Smooth muscle cell (in vitro differentiated cells): Measurements from ENCODE around the gene BRD7. TPM values are rescaled to one million over a fixed set of nuclear protein-coding genes. Genes with fewer than 3 reads are reported as not detected.

Experiments used
- DNase-seq: peaks from one replicate; lab custom pipeline; 2025; ENCODE audit not compliant: unreplicated experiment; lab: John Stamatoyannopoulos, UW
- H2AFZ ChIP-seq: fragments of 200-600 bp; sonication (generic); 2 replicates; pipeline ENCODE4 v1.6.0; 2016; ENCODE audit warnings: antibody characterized with exemption, low read depth, mild to moderate bottlenecking
- H3F3A ChIP-seq: fragments of 200-600 bp; sonication (generic); 2 replicates; pipeline ENCODE4 v1.6.0; 2017; ENCODE audit warnings: antibody characterized with exemption, low read depth
- H3K27ac ChIP-seq: fragments of 200-600 bp; sonication (generic); 2 replicates; pipeline ENCODE4 v1.5.1; 2016; ENCODE audit warnings: low read depth, mild to moderate bottlenecking
- H3K27me3 ChIP-seq: fragments of 200-600 bp; sonication (generic); 2 replicates; pipeline ENCODE4 v1.6.1; 2016; ENCODE audit warnings: low read depth, mild to moderate bottlenecking
- H3K36me3 ChIP-seq: fragments of 200-600 bp; sonication (generic); 2 replicates; pipeline ENCODE4 v1.5.1; 2016; ENCODE audit warnings: low read depth
- H3K4me1 ChIP-seq: fragments of 200-600 bp; sonication (generic); 2 replicates; pipeline ENCODE4 v1.5.1; 2016; ENCODE audit warnings: low read depth
- H3K4me2 ChIP-seq: fragments of 200-600 bp; sonication (generic); 2 replicates; pipeline ENCODE4 v1.6.0; 2016; ENCODE audit warnings: mild to moderate bottlenecking
- H3K4me3 ChIP-seq: fragments of 200-600 bp; sonication (generic); 2 replicates; pipeline ENCODE4 v1.5.1; 2016; ENCODE audit warnings: mild to moderate bottlenecking
- H3K79me2 ChIP-seq: fragments of 200-600 bp; sonication (generic); 2 replicates; pipeline ENCODE4 v1.6.0; 2016; ENCODE audit warnings: low read depth, mild to moderate bottlenecking
- H3K9ac ChIP-seq: fragments of 200-600 bp; sonication (generic); 2 replicates; pipeline ENCODE4 v1.6.0; 2016; ENCODE audit warnings: low read depth
- H3K9me3 ChIP-seq: fragments of 200-600 bp; sonication (generic); replicated peaks from 2 replicates; pipeline ENCODE4 v1.5.1; 2016; ENCODE audit warnings: low read depth
- H4K20me1 ChIP-seq: fragments of 200-600 bp; sonication (generic); 2 replicates; pipeline ENCODE4 v1.6.0; 2016; ENCODE audit warnings: low read depth
- WGBS: methylation state at CpG from one replicate; pipeline ENCODE4 v1.1.7; 2016; ENCODE audit warnings: low lambda C conversion rate; 5-methylcytosine and 5-hydroxymethylcytosine counted together
- polyA plus RNA-seq: library from polyadenylated mRNA; unstranded; fragments of >200 nt; fragmentation: Nextera tagmentation; extraction: Ambion mirVana; gene quantifications from 2 replicates; pipeline ENCODE4 v1.2.1, GENCODE V29; 2016
- total RNA-seq: library from RNA; depleted of rRNA; stranded (reverse); fragments of >200 nt; gene quantifications from 2 replicates; pipeline ENCODE4 v1.2.3, GENCODE V29; 2014
- TF ChIP-seq, protein P1 (sequence below): fragments of 200-600 bp; sonication (generic); IDR thresholded peaks from 2 replicates; pipeline ENCODE4 v1.5.1; 2017; ENCODE audit warnings: borderline replicate concordance, mild to moderate bottlenecking, antibody characterized with exemption; ENCODE audit not compliant: insufficient read depth, poor library complexity, severe bottlenecking

Gene BRD7
- total RNA-seq, result 37.2 and 40.4 TPM in 2 replicates
- 33.9 and 36.2 TPM in 2 replicates for polyA plus RNA-seq

DNA sequence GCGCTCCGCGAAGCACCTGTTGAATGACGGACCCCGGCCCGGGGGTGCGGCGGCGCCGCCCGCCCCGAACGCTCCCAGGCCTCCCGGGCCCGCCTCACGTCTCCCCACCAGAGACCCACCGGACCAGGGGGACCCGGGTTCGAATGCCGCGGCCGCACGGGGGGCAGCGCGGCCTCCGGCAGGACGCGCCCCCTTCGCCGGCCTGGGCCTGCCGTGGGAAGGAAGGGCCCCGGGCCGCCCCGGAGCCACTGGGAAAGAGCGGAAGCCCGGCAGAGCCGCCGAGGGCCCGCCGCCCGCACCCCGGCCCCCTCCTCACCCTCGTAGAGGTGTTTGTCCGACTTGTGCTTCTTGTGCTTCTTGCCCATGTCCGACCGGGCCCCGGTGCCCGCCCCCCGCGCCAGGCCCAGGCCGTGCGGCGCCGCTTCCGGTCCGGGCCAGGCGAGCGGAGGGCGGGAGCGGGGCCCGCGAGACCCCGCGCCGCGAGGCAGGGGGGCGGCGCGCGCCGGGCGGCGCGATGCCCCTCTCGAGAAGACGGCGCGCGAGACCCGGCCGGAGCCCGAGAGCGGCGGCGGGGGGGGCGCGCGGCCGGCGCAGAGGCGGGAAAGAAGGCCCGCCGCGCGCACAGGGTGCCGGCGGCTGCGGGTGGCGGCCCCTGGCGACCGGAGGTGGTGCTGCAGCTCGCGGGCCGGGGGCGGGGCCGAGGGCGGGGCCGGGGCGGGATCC is at the start of gene BRD7:
BRD7 (minus strand) TSS at position 579 of the 723 bp plus-strand sequence; CDS start at position 365, 214 bp downstream.
- H3K4me3 ChIP-seq, result peak within 1 kb of the TSS; percentile 100
- peak within 1 kb of the TSS; percentile 21 for H3K27ac ChIP-seq
- no peaks in the 10 kb centered on the region for H3K9me3 ChIP-seq
- H3K9ac ChIP-seq, result peak within 1 kb of the TSS; percentile 85
- H3K36me3 ChIP-seq, result peaks cover 6% of the 10 kb centered on the region
- H3F3A ChIP-seq, result no peaks in the 10 kb centered on the region
- TF ChIP-seq, protein P1, sequence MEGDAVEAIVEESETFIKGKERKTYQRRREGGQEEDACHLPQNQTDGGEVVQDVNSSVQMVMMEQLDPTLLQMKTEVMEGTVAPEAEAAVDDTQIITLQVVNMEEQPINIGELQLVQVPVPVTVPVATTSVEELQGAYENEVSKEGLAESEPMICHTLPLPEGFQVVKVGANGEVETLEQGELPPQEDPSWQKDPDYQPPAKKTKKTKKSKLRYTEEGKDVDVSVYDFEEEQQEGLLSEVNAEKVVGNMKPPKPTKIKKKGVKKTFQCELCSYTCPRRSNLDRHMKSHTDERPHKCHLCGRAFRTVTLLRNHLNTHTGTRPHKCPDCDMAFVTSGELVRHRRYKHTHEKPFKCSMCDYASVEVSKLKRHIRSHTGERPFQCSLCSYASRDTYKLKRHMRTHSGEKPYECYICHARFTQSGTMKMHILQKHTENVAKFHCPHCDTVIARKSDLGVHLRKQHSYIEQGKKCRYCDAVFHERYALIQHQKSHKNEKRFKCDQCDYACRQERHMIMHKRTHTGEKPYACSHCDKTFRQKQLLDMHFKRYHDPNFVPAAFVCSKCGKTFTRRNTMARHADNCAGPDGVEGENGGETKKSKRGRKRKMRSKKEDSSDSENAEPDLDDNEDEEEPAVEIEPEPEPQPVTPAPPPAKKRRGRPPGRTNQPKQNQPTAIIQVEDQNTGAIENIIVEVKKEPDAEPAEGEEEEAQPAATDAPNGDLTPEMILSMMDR, result peak; percentile 30
- under 1% methylated on average over 31 of the region's 109 CpGs for WGBS
- H3K79me2 ChIP-seq, result peaks cover 50% of the 10 kb centered on the region
- peak within 1 kb of the TSS; percentile 86 for H2AFZ ChIP-seq
- peaks cover 10% of the 10 kb centered on the region for H3K4me1 ChIP-seq
- DNase-seq, result peak; percentile 60
- H4K20me1 ChIP-seq, result peaks cover 24% of the 10 kb centered on the region
- H3K27me3 ChIP-seq, result no peaks in the 10 kb centered on the region
- H3K4me2 ChIP-seq, result peak within 1 kb of the TSS; percentile 92

DNA sequence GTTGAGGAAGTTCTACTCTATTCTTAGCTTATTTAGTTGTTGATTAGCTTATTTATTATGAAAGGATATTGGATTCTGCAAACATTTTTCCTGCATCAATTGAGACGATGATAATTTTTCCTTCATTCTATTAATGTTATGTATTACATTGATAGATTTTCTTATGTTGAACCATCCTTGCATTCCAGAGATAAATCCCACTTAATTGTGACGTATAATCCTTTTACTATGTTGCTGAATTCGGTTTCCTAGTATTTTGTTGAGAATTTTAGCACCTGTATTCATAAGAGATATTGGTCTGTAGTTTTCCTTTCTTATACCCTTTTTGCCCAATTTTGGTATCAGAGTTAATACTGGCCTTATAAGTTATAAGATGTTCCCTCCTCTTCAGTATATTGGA is 47.6 kb upstream of the BRD7 start:
- TF ChIP-seq, protein P1, result no peak
- no peak for DNase-seq
- Histone ChIP-seq H4K20me1 (no peaks in the 10 kb centered on the region), H3K36me3 (no peaks in the 10 kb centered on the region), H3K9me3 (peaks cover 11% of the 10 kb centered on the region), H3K79me2 (no peaks in the 10 kb centered on the region), H3F3A (no peaks in the 10 kb centered on the region), H3K9ac (no peak overlapping the region), H3K27me3 (no peaks in the 10 kb centered on the region), H3K4me2 (no peak overlapping the region), H3K4me1 (no peaks in the 10 kb centered on the region), H3K4me3 (no peak overlapping the region), H3K27ac (no peak overlapping the region), H2AFZ (no peak overlapping the region)
- WGBS, result 73% methylated on average over 3 of the region's 3 CpGs

DNA sequence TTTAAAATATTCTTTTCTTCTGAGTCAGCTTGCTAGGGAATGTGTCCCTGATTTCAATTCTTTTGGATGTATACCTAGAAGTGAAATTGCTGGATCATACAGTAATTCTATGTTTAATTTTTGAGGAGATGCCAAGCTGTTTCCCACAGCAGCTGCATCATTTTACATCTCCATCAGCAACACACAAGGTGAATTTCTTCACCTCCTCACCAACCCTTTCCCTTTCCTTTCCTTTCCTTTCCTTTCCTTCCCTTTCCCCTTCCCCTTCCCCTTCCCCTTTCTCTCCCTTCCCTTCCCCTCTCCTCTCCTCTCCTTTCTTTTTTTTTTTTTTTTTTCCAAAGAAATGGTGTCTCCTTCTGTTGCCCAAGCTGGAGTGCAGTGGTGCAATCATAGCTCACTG is 45.4 kb upstream of the BRD7 start:
- Histone ChIP-seq H3K36me3 (no peaks in the 10 kb centered on the region), H3K27ac (no peak overlapping the region), H4K20me1 (no peaks in the 10 kb centered on the region), H3K79me2 (no peaks in the 10 kb centered on the region), H3K9me3 (peaks cover 6% of the 10 kb centered on the region), H2AFZ (no peak overlapping the region), H3K4me3 (no peak overlapping the region), H3K4me1 (no peaks in the 10 kb centered on the region), H3K4me2 (no peak overlapping the region), H3K9ac (no peak overlapping the region), H3F3A (no peaks in the 10 kb centered on the region), H3K27me3 (no peaks in the 10 kb centered on the region)
- TF ChIP-seq, protein P1, result no peak
- no peak for DNase-seq

DNA sequence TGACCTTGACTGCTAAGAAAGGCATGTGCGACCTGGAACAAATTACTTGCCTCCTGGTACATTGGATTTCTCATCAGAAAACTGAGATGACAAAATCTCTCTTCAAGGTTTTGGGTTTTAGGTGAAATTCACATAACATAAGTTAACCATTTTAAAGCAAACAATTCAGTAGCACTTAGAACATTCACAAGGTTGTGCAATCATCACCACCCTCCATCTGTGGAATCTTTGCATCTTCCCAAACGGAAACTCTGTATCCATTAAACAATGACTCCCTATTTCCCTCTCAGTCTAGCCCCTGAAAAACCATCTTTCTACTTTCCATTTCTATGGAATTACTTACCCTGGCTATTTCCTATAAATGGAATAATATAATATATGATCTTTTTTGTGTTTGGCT is 42.2 kb upstream of the BRD7 start:
- H4K20me1 ChIP-seq, result no peaks in the 10 kb centered on the region
- no peaks in the 10 kb centered on the region for H3K36me3 ChIP-seq
- H3K9ac ChIP-seq, result no peak overlapping the region
- H3K4me3 ChIP-seq, result no peak overlapping the region
- TF ChIP-seq, protein P1, result no peak
- no peaks in the 10 kb centered on the region for H3K9me3 ChIP-seq
- no peak overlapping the region for H3K27ac ChIP-seq
- DNase-seq, result no peak
- H3K79me2 ChIP-seq, result no peaks in the 10 kb centered on the region
- no peaks in the 10 kb centered on the region for H3K4me1 ChIP-seq
- no peak overlapping the region for H2AFZ ChIP-seq
- 92% methylated on average over 2 of the region's 2 CpGs for WGBS
- H3K4me2 ChIP-seq, result no peak overlapping the region
- no peaks in the 10 kb centered on the region for H3F3A ChIP-seq
- H3K27me3 ChIP-seq, result no peaks in the 10 kb centered on the region
